ENCODE data around the gene TRIM17.

TRIM17 gene

GRCh38 chr1:228402641-228403025, 14.0 kb downstream of the TRIM17 start:
- DNase-seq (ENCODE audit: low read depth in 2 of 2, low spot score in 1 of 2), result no peak

GRCh38 chr1:228401782-228402640, 14.7 kb downstream of the TRIM17 start:
- no peak for DNase-seq (ENCODE audit: low read depth in 2 of 2, low spot score in 1 of 2)

- no peak for DNase-seq (ENCODE audit: low read depth in 2 of 2, low spot score in 1 of 2)
Measured at GRCh38 chr1:228400692-228401454, 15.8 kb downstream of the TRIM17 start.

GRCh38 chr1:228400237-228400651, 16.4 kb downstream of the TRIM17 start:
- no peak for DNase-seq (ENCODE audit: low read depth in 2 of 2, low spot score in 1 of 2)

- no peak for DNase-seq (ENCODE audit: low read depth in 2 of 2, low spot score in 1 of 2)
Measured at GRCh38 chr1:228399531-228400236, 17.0 kb downstream of the TRIM17 start.

GRCh38 chr1:228398741-228399461, 17.8 kb downstream of the TRIM17 start:
- DNase-seq (ENCODE audit: low read depth in 2 of 2, low spot score in 1 of 2), result no peak

GRCh38 chr1:228397966-228398365, 18.7 kb downstream of the TRIM17 start:
- DNase-seq (ENCODE audit: low read depth in 2 of 2, low spot score in 1 of 2), result no peak

GRCh38 chr1:228396770-228397662, 19.6 kb downstream of the TRIM17 start:
- no peak for DNase-seq (ENCODE audit: low read depth in 2 of 2, low spot score in 1 of 2)

- DNase-seq (ENCODE audit: low read depth in 2 of 2, low spot score in 1 of 2), result no peak
Measured at GRCh38 chr1:228394571-228395394, 21.9 kb downstream of the TRIM17 start.

GRCh38 chr1:228393811-228394570, 22.7 kb downstream of the TRIM17 start:
- DNase-seq (ENCODE audit: low read depth in 2 of 2, low spot score in 1 of 2), result no peak

GRCh38 chr1:228393268-228393701, 23.4 kb downstream of the TRIM17 start:
- no peak for DNase-seq (ENCODE audit: low read depth in 2 of 2, low spot score in 1 of 2)

- DNase-seq (ENCODE audit: low read depth in 2 of 2, low spot score in 1 of 2), result no peak
Measured at GRCh38 chr1:228392111-228392936, 24.3 kb downstream of the TRIM17 start.

- DNase-seq (ENCODE audit: low read depth in 2 of 2, low spot score in 1 of 2), result no peak
Measured at GRCh38 chr1:228391411-228392020, 25.1 kb downstream of the TRIM17 start.

- no peak for DNase-seq (ENCODE audit: low read depth in 2 of 2, low spot score in 1 of 2)
Measured at GRCh38 chr1:228390649-228391048, 26.0 kb downstream of the TRIM17 start.

GRCh38 chr1:228387321-228387720, 29.3 kb downstream of the TRIM17 start:
- no peak for DNase-seq (ENCODE audit: low read depth in 2 of 2, low spot score in 1 of 2)

- DNase-seq (ENCODE audit: low read depth in 2 of 2, low spot score in 1 of 2), result no peak
Measured at GRCh38 chr1:228385232-228385631, 31.4 kb downstream of the TRIM17 start.

- no peak for DNase-seq (ENCODE audit: low read depth in 2 of 2, low spot score in 1 of 2)
Measured at GRCh38 chr1:228383773-228384172, 32.9 kb downstream of the TRIM17 start.

Data from stimulated activated CD8-positive, alpha-beta memory T cell treated with anti-CD3 and anti-CD28 coated beads, Interleukin-4, amount 100 ng/mL, for 1 hour (primary cell).